ENCODE measurements around the gene PITX2.
A peak's percentile ranks its signal among the peaks of the same experiment; 100 is the strongest.

PITX2 gene

DNA sequence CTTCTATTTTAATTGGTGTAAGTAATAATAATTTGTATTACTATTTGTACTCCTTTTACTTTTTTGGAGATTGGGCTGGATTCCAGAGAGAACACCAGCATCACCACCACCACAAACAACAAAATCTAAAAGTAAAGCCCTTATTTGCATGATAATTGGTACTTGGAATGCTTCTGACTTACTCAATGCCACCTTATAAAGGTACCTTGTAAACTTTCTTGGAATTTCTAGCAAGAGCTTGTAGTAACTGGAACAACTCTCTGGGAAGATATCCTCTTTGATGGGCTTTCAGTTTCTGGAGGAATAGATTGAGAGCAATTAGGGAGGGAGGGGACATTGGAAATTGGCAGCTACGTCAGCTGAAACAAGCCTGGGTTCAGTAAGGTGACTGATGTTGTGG is 20.2 kb upstream of the PITX2 start:
- no peak for DNase-seq (ENCODE audit: low read depth in 2 of 2)
- TF ChIP-seq CTCF (IDR thresholded peaks at IDR 0.05; ENCODE audit: low read depth, low read length): no peak
- no peak overlapping the region for H3K4me3 ChIP-seq (replicated peaks in 1 of 2; ENCODE audit: low read depth in 2 of 2, low read length in 2 of 2)

GRCh38 chr4:110641218-110641617 is 18.3 kb upstream of the PITX2 start:
- DNase-seq (ENCODE audit: low read depth in 2 of 2): no peak
- no peak for TF ChIP-seq CTCF (IDR thresholded peaks at IDR 0.05; ENCODE audit: low read depth, low read length)
- no peak overlapping the region for H3K4me3 ChIP-seq (replicated peaks in 1 of 2; ENCODE audit: low read depth in 2 of 2, low read length in 2 of 2)

- H3K4me3 ChIP-seq (replicated peaks in 1 of 2; ENCODE audit: low read depth in 2 of 2, low read length in 2 of 2): no peak overlapping the region
- no peak for DNase-seq (ENCODE audit: low read depth in 2 of 2)
- TF ChIP-seq CTCF (IDR thresholded peaks at IDR 0.05; ENCODE audit: low read depth, low read length): no peak
These were observed 17.7 kb upstream of the PITX2 start for GRCh38 chr4:110640576-110640975.

DNA sequence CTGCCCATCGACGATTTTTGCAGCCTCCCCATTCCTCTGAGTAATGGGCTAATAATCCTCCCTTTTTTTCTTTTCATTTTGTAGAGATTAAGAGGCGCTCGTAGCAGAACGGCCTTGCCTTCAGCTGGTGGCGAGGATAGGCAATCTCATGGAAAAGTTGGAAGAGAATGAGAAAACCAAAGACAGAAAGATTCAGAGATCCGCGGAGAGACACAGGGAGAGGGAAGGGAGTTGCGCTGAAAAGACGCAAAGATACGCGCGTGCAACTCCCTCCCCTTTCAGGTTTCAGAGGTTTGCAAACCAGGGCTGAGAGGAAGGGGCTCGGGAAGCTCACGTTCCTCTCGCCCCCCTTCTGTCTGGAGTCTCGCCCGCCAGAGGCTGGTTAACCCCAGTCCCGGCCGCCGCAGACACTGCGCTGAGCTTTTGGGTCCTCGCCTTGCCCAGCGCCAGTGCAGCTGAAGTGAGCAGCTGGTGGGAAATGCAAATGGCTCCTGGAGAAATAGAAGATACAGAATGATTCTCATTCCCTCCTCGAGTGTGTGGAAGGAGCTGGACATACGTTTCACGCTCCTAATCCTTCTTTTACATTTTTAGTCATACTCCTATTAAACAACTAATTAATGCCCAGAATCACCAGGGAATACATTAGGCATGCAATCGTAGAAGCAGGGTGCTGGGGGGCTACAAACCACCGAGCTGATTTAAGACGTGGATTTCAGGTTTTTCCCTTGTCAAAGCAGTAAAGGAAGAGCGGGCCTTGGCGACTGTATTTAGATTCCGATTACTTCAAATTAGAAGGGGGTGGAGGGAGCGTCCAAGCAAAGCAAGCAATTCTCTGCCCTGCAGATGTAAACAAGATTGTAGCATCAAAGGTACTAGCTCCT is 16.6 kb upstream of the PITX2 start:
- no peak for DNase-seq (ENCODE audit: low read depth in 2 of 2)
- H3K4me3 ChIP-seq (replicated peaks in 1 of 2; ENCODE audit: low read depth in 2 of 2, low read length in 2 of 2): no peak overlapping the region
- TF ChIP-seq CTCF (IDR thresholded peaks at IDR 0.05; ENCODE audit: low read depth, low read length): no peak

DNA sequence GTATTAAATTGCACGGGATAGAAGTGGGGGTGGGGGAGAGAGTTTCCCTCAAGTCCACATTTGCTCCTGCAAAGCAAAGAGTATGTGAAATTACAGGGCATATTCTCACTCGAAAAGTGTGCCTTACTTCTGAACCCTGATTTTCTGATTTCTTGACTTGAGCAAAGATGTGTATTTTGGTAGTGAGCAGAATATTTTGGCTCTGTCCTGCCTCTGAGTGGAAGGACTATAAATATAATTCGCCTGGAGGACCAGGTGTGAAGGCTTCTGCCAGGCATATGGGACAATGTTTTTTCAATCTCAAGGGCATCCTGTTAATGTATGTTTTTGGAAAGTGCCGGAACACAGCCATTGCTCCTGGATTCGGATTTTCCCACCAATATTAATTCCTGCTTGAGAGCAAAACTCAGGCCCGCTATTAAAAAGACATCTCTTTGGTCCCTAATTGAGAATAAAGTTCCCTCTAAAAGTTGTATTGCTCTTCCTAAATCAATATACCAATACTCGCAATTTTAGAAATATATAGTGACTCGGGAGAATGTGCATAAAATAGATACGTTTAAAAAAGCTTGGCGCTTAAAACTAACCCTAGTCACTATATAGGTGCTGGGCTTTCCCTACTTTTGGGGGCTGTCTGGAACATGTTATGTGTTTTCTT is 15.3 kb upstream of the PITX2 start:
- no peak for DNase-seq (ENCODE audit: low read depth in 2 of 2)
- H3K4me3 ChIP-seq (replicated peaks in 1 of 2; ENCODE audit: low read depth in 2 of 2, low read length in 2 of 2): no peak overlapping the region
- no peak for TF ChIP-seq CTCF (IDR thresholded peaks at IDR 0.05; ENCODE audit: low read depth, low read length)

GRCh38 chr4:110637408-110638088 is 14.7 kb upstream of the PITX2 start:
- TF ChIP-seq CTCF (IDR thresholded peaks at IDR 0.05; ENCODE audit: low read depth, low read length): no peak
- peak overlapping the region; percentile 19 to 32 for H3K4me3 ChIP-seq (replicated peaks in 1 of 2; ENCODE audit: low read depth in 2 of 2, low read length in 2 of 2)
- no peak for DNase-seq (ENCODE audit: low read depth in 2 of 2)
